Choroid plexus epithelial cell (primary cell): ENCODE data around the gene ATG7.
"Not testable (repeated sequence)": the region's sequence is repeated elsewhere in the genome, so short reads cannot be mapped to it uniquely, and the experiment has no call there.

ENCODE experiments used
- DNase-seq: peaks from one replicate; pipeline ENCODE4 v3.0.0-alpha.2; 2010; ENCODE audit warnings: low read depth
- H3K4me3 ChIP-seq: 2 replicates; pipeline ENCODE4 v1.5.1; 2011; ENCODE audit warnings: low read depth, mild to moderate bottlenecking, control low read depth, low read length, moderate library complexity
- TF ChIP-seq, protein P1 (sequence below): conservative IDR thresholded peaks from 2 replicates; pipeline ENCODE4 v1.5.1; 2011; ENCODE audit warnings: low read depth, mild to moderate bottlenecking, control low read depth, inconsistent platforms, low read length, moderate library complexity

Gene ATG7

DNA sequence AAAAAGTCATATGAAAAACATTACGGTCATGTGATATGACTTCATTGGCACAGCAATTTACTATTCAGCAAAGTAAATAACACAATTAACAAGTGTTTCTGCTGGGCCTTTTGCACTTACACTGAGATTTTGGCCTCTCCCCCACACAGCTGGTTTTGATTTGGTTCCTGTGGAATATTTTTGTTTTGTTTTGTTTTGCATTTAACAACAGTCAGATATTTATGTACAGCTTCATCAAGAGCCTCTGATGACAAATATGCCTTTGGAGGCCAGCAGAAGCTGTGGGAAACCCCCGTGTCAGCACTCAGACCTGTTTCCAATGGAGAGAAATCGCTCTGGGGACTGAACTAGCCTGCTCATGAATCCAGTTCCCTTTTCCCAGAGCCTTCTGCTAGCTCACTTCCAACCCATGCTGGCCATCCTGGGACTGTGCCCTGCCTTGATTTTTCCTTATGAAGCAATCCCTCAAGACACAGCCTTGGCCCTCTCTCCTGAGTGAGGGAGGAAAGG is 161.9 kb downstream of the ATG7 start:
- TF ChIP-seq, protein P1, sequence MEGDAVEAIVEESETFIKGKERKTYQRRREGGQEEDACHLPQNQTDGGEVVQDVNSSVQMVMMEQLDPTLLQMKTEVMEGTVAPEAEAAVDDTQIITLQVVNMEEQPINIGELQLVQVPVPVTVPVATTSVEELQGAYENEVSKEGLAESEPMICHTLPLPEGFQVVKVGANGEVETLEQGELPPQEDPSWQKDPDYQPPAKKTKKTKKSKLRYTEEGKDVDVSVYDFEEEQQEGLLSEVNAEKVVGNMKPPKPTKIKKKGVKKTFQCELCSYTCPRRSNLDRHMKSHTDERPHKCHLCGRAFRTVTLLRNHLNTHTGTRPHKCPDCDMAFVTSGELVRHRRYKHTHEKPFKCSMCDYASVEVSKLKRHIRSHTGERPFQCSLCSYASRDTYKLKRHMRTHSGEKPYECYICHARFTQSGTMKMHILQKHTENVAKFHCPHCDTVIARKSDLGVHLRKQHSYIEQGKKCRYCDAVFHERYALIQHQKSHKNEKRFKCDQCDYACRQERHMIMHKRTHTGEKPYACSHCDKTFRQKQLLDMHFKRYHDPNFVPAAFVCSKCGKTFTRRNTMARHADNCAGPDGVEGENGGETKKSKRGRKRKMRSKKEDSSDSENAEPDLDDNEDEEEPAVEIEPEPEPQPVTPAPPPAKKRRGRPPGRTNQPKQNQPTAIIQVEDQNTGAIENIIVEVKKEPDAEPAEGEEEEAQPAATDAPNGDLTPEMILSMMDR: no peak
- peak; percentile 88 for DNase-seq

GRCh38 chr3:11434563-11435096 is 162.4 kb downstream of the ATG7 start:
- TF ChIP-seq, protein P1: no peak
- H3K4me3 ChIP-seq: no peak overlapping the region
- DNase-seq: no peak

More for the DNA sequence above, 161.9 kb downstream of the ATG7 start:
- no peak overlapping the region for H3K4me3 ChIP-seq

GRCh38 chr3:11435440-11436165 is 163.4 kb downstream of the ATG7 start:
- DNase-seq: no peak
- TF ChIP-seq, protein P1: no peak
- no peak overlapping the region for H3K4me3 ChIP-seq

GRCh38 chr3:11436775-11437174 is 164.6 kb downstream of the ATG7 start:
- TF ChIP-seq, protein P1: no peak
- H3K4me3 ChIP-seq: no peak overlapping the region
- DNase-seq: no peak

GRCh38 chr3:11437506-11437905 is 165.3 kb downstream of the ATG7 start:
- TF ChIP-seq, protein P1: no peak
- no peak for DNase-seq
- no peak overlapping the region for H3K4me3 ChIP-seq

GRCh38 chr3:11438646-11439045 is 166.4 kb downstream of the ATG7 start:
- TF ChIP-seq, protein P1: peak; percentile 54
- no peak overlapping the region for H3K4me3 ChIP-seq
- DNase-seq: peak; percentile 93

- DNase-seq, H3K4me3 ChIP-seq: not testable (repeated sequence)
These were observed 169.1 kb downstream of the ATG7 start for GRCh38 chr3:11441346-11441745.
